Kidney epithelial cell (primary cell): Measurements from ENCODE around the gene OR10K2. TPM values are rescaled to one million over a fixed set of nuclear protein-coding genes. Genes with fewer than 3 reads are reported as not detected.
"Not testable (repeated sequence)": the region's sequence is repeated elsewhere in the genome, so short reads cannot be mapped to it uniquely, and the experiment has no call there.

Source experiments
- DNase-seq: peaks from one replicate; pipeline ENCODE4 v3.0.0-alpha.2; 2010; ENCODE audit warnings: low read depth
- H3K27me3 ChIP-seq: 2 replicates; pipeline ENCODE4 v1.6.0; 2011; ENCODE audit warnings: low read length; ENCODE audit not compliant: control insufficient read depth, insufficient read depth
- H3K36me3 ChIP-seq: 2 replicates; pipeline ENCODE4 v1.5.1; 2011; ENCODE audit warnings: low read length; ENCODE audit not compliant: control insufficient read depth, insufficient read depth
- H3K4me3 ChIP-seq: 2 replicates; pipeline ENCODE4 v1.5.1; 2011; ENCODE audit warnings: low read depth, mild to moderate bottlenecking, control low read depth, low read length
- CTCF ChIP-seq: IDR thresholded peaks from 2 replicates; pipeline ENCODE4 v1.5.1; 2011; ENCODE audit warnings: mild to moderate bottlenecking, moderate library complexity, low read length, control low read depth, inconsistent platforms; ENCODE audit not compliant: insufficient read depth, poor library complexity, severe bottlenecking
- total RNA-seq: library from RNA; depleted of rRNA; stranded (reverse); fragments of >200 nt; gene quantifications from 2 replicates; pipeline ENCODE4 v1.2.3, GENCODE V29; 2015

Gene OR10K2
- total RNA-seq, 1 donor from 2014 or later = not detected

GRCh38 chr1:158454537-158454936, 28.5 kb upstream of the OR10K2 start:
- no peak for TF ChIP-seq CTCF
- DNase-seq = no peak
- Histone ChIP-seq H3K36me3 (no peaks in the 10 kb centered on the region), H3K4me3 (no peak overlapping the region), H3K27me3 (no peaks in the 10 kb centered on the region)

DNA sequence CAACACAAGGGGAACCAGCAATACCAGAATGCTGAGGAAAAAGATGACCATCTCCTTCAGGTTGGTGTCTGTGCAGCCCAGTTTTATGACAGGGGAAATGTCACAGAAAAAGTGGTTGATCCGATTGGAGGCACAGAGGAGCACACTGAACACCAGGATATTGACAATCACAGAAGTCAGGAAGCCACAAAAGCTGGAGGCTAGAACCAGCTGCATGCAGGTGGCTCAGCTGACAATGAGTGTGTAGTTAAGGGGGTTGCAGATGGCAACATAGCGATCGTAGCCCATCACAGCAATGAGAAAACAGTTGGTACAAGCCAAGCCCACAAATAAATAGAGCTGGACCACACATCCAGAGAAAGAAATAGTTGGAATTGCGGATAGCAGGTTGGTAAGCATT, 19.3 kb upstream of the OR10K2 start:
- Histone ChIP-seq H3K4me3 (no peak overlapping the region), H3K27me3 (no peaks in the 10 kb centered on the region), H3K36me3 (no peaks in the 10 kb centered on the region)
- TF ChIP-seq CTCF = no peak
- DNase-seq = no peak

DNA sequence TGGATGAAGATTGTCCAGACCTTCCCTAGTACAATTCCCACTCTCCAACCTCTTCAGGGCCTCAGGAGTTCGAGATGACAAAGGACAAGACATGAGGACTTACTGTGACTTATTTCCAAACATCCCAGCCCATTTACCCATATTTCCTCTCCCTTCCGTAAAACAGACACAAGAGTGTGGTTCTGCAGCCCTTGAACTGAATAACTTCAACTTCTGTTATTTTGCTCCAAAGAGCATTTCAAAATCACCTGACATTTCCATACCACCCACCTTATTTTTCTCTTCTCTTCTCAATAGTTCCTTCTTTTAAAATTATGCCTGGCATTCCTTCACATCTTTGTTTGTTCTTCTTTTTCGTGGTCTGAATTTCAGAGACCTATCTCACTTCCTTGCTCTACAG, 8.7 kb upstream of the OR10K2 start:
- H3K27me3 ChIP-seq = no peaks in the 10 kb centered on the region
- no peaks in the 10 kb centered on the region for H3K36me3 ChIP-seq
- DNase-seq = no peak
- no peak overlapping the region for H3K4me3 ChIP-seq
- no peak for TF ChIP-seq CTCF

GRCh38 chr1:158430163-158430562, 4.1 kb upstream of the OR10K2 start:
- not testable (repeated sequence) for H3K36me3 ChIP-seq, DNase-seq, H3K4me3 ChIP-seq, H3K27me3 ChIP-seq

GRCh38 chr1:158425027-158425426, 1.0 kb downstream of the OR10K2 start:
- no peak for DNase-seq
- no peak for TF ChIP-seq CTCF
- Histone ChIP-seq H3K36me3 (no peaks in the 10 kb centered on the region), H3K4me3 (no peak overlapping the region), H3K27me3 (no peaks in the 10 kb centered on the region)

GRCh38 chr1:158422212-158422611, 3.8 kb downstream of the OR10K2 start:
- no peaks in the 10 kb centered on the region for H3K36me3 ChIP-seq
- H3K4me3 ChIP-seq = no peak overlapping the region
- no peaks in the 10 kb centered on the region for H3K27me3 ChIP-seq
- no peak for DNase-seq
- no peak for TF ChIP-seq CTCF
